ENCODE results near the gene EPN3. TPM values are rescaled to one million over a fixed set of nuclear protein-coding genes. Genes with fewer than 3 reads are reported as not detected.
A peak's percentile ranks its signal among the peaks of the same experiment; 100 is the strongest.

EPN3 gene
- total and polyA plus RNA-seq, 2 donors: 2.2 to 5.3 TPM

- peaks cover 0 to 27% of the 10 kb centered on the region in 2 donors for H3K27me3 ChIP-seq (ENCODE audit: control insufficient read depth in 2 of 2, insufficient read depth in 1 of 2, low read length in 1 of 2)
- WGBS: 12% methylated on average over 66 of the region's 66 CpGs
- H3K9me3 ChIP-seq (ENCODE audit: control insufficient read depth in 2 of 2, insufficient read depth in 1 of 2, low read length in 1 of 2): peaks cover 0 to 2% of the 10 kb centered on the region in 2 donors
- peaks cover 8 to 35% of the 10 kb centered on the region in 2 donors for H3K4me1 ChIP-seq (ENCODE audit: control insufficient read depth in 2 of 2, insufficient read depth in 2 of 2, low read length in 2 of 2)
- no peaks in the 10 kb centered on the region for H3K36me3 ChIP-seq (ENCODE audit: control insufficient read depth in 2 of 2, insufficient read depth in 2 of 2, low read length in 1 of 2)
- peak in 7 of 9 donors; percentile 45 to 84 (median 58) for DNase-seq (ENCODE audit: low read depth in 6 of 9, low spot score in 9 of 9)
- peak within 1 kb of the TSS; percentile 53 to 76 for H3K27ac ChIP-seq (ENCODE audit: low read depth in 1 of 2, low read length in 1 of 2)
- H3K4me3 ChIP-seq (ENCODE audit: low read length in 2 of 2): peak within 1 kb of the TSS; percentile 51 to 62
Observed at GRCh38 chr17:50507871-50508572, 24.5 kb upstream of the EPN3 start, which contains the start of gene MYCBPAP. Gene MYCBPAP (plus strand): TSS chr17:50508439. CDS start chr17:50508675, 236 bp downstream.

GRCh38 chr17:50508573-50509460, 23.7 kb upstream of the EPN3 start:
- WGBS: 48% methylated on average over 32 of the region's 32 CpGs
- Histone ChIP-seq H3K4me3 (ENCODE audit: low read length in 2 of 2) (peak overlapping the region; percentile 51 to 62), H3K4me1 (ENCODE audit: control insufficient read depth in 2 of 2, insufficient read depth in 2 of 2, low read length in 2 of 2) (peaks cover 8 to 32% of the 10 kb centered on the region in 2 donors), H3K27me3 (ENCODE audit: control insufficient read depth in 2 of 2, insufficient read depth in 1 of 2, low read length in 1 of 2) (peaks cover 0 to 27% of the 10 kb centered on the region in 2 donors), H3K27ac (ENCODE audit: low read depth in 1 of 2, low read length in 1 of 2) (peak overlapping the region; percentile 53 to 76), H3K36me3 (ENCODE audit: control insufficient read depth in 2 of 2, insufficient read depth in 2 of 2, low read length in 1 of 2) (no peaks in the 10 kb centered on the region), H3K9me3 (ENCODE audit: control insufficient read depth in 2 of 2, insufficient read depth in 1 of 2, low read length in 1 of 2) (peaks cover 0 to 2% of the 10 kb centered on the region in 2 donors)
- peak in 1 of 9 donors; percentile 16 for DNase-seq (ENCODE audit: low read depth in 6 of 9, low spot score in 9 of 9)

GRCh38 chr17:50511058-50511457, 21.5 kb upstream of the EPN3 start:
- Histone ChIP-seq H3K4me3 (ENCODE audit: low read length in 2 of 2) (no peak overlapping the region), H3K36me3 (ENCODE audit: control insufficient read depth in 2 of 2, insufficient read depth in 2 of 2, low read length in 1 of 2) (no peaks in the 10 kb centered on the region), H3K27ac (ENCODE audit: low read depth in 1 of 2, low read length in 1 of 2) (peak overlapping the region in 1 of 2 donors; percentile 43), H3K4me1 (ENCODE audit: control insufficient read depth in 2 of 2, insufficient read depth in 2 of 2, low read length in 2 of 2) (peaks cover 8 to 22% of the 10 kb centered on the region in 2 donors), H3K27me3 (ENCODE audit: control insufficient read depth in 2 of 2, insufficient read depth in 1 of 2, low read length in 1 of 2) (peaks cover 0 to 19% of the 10 kb centered on the region in 2 donors), H3K9me3 (ENCODE audit: control insufficient read depth in 2 of 2, insufficient read depth in 1 of 2, low read length in 1 of 2) (peaks cover 0 to 2% of the 10 kb centered on the region in 2 donors)
- 69% methylated on average over 3 of the region's 3 CpGs for WGBS
- DNase-seq (ENCODE audit: low read depth in 6 of 9, low spot score in 9 of 9): peak in 1 of 9 donors; percentile 44

DNA sequence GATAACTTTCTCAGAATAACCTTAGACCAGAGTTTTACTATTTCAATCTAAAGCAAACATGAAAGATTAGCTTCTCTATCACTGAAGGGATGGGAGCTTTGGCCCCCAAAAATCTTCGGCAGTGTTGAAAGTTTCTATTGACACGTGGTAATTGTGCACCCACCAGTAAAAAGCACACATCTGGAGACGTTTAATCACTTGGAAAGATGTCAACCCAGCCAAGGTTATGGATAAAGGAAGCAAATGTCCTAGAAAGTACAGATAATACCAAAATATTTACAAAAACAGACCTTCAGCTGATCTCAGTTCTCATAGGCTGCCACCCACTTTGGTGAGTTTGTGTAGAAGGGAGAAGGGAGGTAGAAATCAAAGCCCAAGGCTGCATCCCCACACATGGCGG, 19.0 kb upstream of the EPN3 start:
- no peak overlapping the region for H3K4me3 ChIP-seq (ENCODE audit: low read length in 2 of 2)
- peaks cover 0 to 2% of the 10 kb centered on the region in 2 donors for H3K9me3 ChIP-seq (ENCODE audit: control insufficient read depth in 2 of 2, insufficient read depth in 1 of 2, low read length in 1 of 2)
- H3K27ac ChIP-seq (ENCODE audit: low read depth in 1 of 2, low read length in 1 of 2): no peak overlapping the region
- peaks cover 4 to 15% of the 10 kb centered on the region in 2 donors for H3K4me1 ChIP-seq (ENCODE audit: control insufficient read depth in 2 of 2, insufficient read depth in 2 of 2, low read length in 2 of 2)
- DNase-seq (ENCODE audit: low read depth in 6 of 9, low spot score in 9 of 9): no peak
- no peaks in the 10 kb centered on the region for H3K36me3 ChIP-seq (ENCODE audit: control insufficient read depth in 2 of 2, insufficient read depth in 2 of 2, low read length in 1 of 2)
- 92% methylated on average over 4 of the region's 4 CpGs for WGBS
- peaks cover 0 to 10% of the 10 kb centered on the region in 2 donors for H3K27me3 ChIP-seq (ENCODE audit: control insufficient read depth in 2 of 2, insufficient read depth in 1 of 2, low read length in 1 of 2)

GRCh38 chr17:50514388-50514787, 18.1 kb upstream of the EPN3 start:
- Histone ChIP-seq H3K4me1 (ENCODE audit: control insufficient read depth in 2 of 2, insufficient read depth in 2 of 2, low read length in 2 of 2) (peaks cover 0 to 10% of the 10 kb centered on the region in 2 donors), H3K4me3 (ENCODE audit: low read length in 2 of 2) (no peak overlapping the region), H3K9me3 (ENCODE audit: control insufficient read depth in 2 of 2, insufficient read depth in 1 of 2, low read length in 1 of 2) (no peaks in the 10 kb centered on the region), H3K27ac (ENCODE audit: low read depth in 1 of 2, low read length in 1 of 2) (no peak overlapping the region), H3K36me3 (ENCODE audit: control insufficient read depth in 2 of 2, insufficient read depth in 2 of 2, low read length in 1 of 2) (no peaks in the 10 kb centered on the region), H3K27me3 (ENCODE audit: control insufficient read depth in 2 of 2, insufficient read depth in 1 of 2, low read length in 1 of 2) (peaks cover 0 to 3% of the 10 kb centered on the region in 2 donors)
- no peak for DNase-seq (ENCODE audit: low read depth in 6 of 9, low spot score in 9 of 9)
- 97% methylated on average over 3 of the region's 3 CpGs for WGBS

DNA sequence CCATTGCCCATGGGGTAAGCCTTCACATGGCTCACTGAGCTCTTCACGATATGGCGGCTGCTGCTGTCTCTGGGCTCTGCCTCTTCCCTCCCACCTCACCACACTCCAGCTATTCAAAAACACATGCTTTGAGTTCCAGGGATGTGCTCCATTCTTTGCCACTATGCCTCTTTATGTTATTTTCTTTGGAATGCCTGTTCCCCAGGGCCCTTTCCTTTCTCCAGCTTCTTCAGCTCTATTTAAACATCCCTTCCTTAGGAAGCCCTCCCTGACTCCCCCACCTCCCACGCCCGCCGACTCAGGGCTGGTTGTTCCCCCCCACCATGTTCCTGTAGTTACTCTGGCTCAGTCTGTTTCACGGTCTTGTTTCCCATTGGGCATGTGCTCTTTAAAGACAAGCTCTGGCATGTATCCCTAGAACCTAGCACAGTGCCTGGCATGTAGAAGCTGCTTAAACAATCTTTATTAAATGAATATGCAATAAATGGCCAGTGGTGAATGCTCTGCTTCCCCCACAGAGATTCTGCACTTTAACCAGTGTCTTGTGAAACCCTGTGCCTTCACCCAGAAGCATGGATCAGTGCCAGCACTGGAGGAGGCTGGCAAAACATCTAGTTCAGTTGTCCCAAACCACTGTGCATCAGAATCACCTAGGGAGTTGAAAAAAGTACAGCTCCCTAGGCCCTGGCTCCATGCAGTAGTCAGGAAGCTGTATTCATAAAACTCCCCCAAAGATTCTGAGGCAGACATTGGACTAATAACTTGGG, 17.4 kb upstream of the EPN3 start:
- Histone ChIP-seq H3K4me3 (ENCODE audit: low read length in 2 of 2) (no peak overlapping the region), H3K36me3 (ENCODE audit: control insufficient read depth in 2 of 2, insufficient read depth in 2 of 2, low read length in 1 of 2) (no peaks in the 10 kb centered on the region), H3K4me1 (ENCODE audit: control insufficient read depth in 2 of 2, insufficient read depth in 2 of 2, low read length in 2 of 2) (peaks cover 0 to 15% of the 10 kb centered on the region in 2 donors), H3K9me3 (ENCODE audit: control insufficient read depth in 2 of 2, insufficient read depth in 1 of 2, low read length in 1 of 2) (no peaks in the 10 kb centered on the region), H3K27ac (ENCODE audit: low read depth in 1 of 2, low read length in 1 of 2) (no peak overlapping the region), H3K27me3 (ENCODE audit: control insufficient read depth in 2 of 2, insufficient read depth in 1 of 2, low read length in 1 of 2) (peaks cover 0 to 3% of the 10 kb centered on the region in 2 donors)
- DNase-seq (ENCODE audit: low read depth in 6 of 9, low spot score in 9 of 9): no peak
- WGBS: 93% methylated on average over 6 of the region's 6 CpGs

DNA sequence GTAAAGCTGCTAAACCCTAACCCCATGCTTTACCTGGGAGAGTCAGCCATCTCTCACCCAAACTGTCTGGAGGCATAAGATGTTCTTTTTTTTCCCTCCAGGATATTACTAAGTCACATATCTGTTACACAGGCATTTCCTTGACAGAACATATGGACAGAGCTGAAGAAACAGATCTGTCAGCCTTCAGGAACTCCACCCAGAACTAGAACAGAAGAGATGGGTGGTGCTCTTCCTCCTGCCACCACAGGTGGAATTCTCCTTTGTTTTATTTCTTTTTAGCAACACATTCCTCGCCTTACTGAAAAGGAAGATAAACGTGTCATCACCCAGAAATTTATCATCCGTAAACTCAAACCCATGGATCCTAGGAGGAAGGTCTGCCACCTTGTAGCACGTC, 15.5 kb upstream of the EPN3 start:
- H3K9me3 ChIP-seq (ENCODE audit: control insufficient read depth in 2 of 2, insufficient read depth in 1 of 2, low read length in 1 of 2): no peaks in the 10 kb centered on the region
- H3K27me3 ChIP-seq (ENCODE audit: control insufficient read depth in 2 of 2, insufficient read depth in 1 of 2, low read length in 1 of 2): no peaks in the 10 kb centered on the region
- no peaks in the 10 kb centered on the region for H3K36me3 ChIP-seq (ENCODE audit: control insufficient read depth in 2 of 2, insufficient read depth in 2 of 2, low read length in 1 of 2)
- peaks cover 0 to 21% of the 10 kb centered on the region in 2 donors for H3K4me1 ChIP-seq (ENCODE audit: control insufficient read depth in 2 of 2, insufficient read depth in 2 of 2, low read length in 2 of 2)
- H3K27ac ChIP-seq (ENCODE audit: low read depth in 1 of 2, low read length in 1 of 2): no peak overlapping the region
- WGBS: 95% methylated on average over 4 of the region's 4 CpGs
- no peak overlapping the region for H3K4me3 ChIP-seq (ENCODE audit: low read length in 2 of 2)
- no peak for DNase-seq (ENCODE audit: low read depth in 6 of 9, low spot score in 9 of 9)

DNA sequence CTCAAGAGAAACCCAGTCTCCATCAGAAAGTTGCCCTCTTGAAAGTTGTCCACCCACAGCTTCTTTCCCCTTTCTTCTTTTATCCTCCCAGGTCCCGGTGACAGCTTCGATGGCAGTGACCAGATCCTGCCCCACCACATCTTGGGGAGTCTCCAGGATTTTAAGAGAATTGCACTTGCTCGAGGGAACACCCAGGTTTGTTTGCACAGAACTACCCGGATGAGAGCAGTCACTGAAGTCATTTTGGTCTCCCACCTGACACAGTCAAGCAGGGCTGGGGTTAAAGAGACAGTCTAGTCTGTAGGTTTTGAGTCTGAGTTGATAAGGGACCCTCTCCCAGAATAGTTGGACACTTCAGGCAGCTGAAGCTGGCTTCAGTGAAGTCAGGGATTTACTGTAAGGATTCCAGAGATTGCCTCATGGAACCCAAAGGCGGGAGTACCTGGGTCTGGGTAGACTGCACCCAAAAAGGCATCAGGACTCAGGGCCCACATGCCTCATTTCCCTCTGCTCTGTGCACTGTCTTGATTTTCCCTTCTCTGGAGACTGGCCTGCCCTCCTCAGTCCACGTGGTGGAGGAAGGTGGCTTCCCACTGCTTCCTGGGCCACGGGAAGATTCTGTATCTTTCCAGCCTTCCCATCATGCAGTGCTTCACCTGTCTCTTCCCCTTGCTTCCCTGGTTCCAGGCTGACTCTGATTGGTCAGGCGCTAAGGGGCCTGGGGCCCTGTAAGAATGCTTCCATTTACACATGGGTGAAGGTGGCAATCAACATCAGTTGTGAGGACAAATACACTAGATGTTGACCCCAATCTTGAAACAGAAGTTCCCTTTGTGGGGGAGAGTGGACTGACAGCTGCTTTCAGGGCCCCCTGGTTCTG, 14.8 kb upstream of the EPN3 start:
- Histone ChIP-seq H3K27me3 (ENCODE audit: control insufficient read depth in 2 of 2, insufficient read depth in 1 of 2, low read length in 1 of 2) (no peaks in the 10 kb centered on the region), H3K36me3 (ENCODE audit: control insufficient read depth in 2 of 2, insufficient read depth in 2 of 2, low read length in 1 of 2) (no peaks in the 10 kb centered on the region), H3K9me3 (ENCODE audit: control insufficient read depth in 2 of 2, insufficient read depth in 1 of 2, low read length in 1 of 2) (no peaks in the 10 kb centered on the region), H3K4me3 (ENCODE audit: low read length in 2 of 2) (no peak overlapping the region), H3K4me1 (ENCODE audit: control insufficient read depth in 2 of 2, insufficient read depth in 2 of 2, low read length in 2 of 2) (peaks cover 0 to 22% of the 10 kb centered on the region in 2 donors), H3K27ac (ENCODE audit: low read depth in 1 of 2, low read length in 1 of 2) (no peak overlapping the region)
- DNase-seq (ENCODE audit: low read depth in 6 of 9, low spot score in 9 of 9): no peak
- WGBS: 86% methylated on average over 8 of the region's 8 CpGs
